GM12801 (cell line): ENCODE data around the gene SIN3A.

Source experiments
- CTCF ChIP-seq: IDR thresholded peaks from one replicate; pipeline ENCODE4 v1.5.1; 2011; ENCODE audit warnings: control low read depth; ENCODE audit not compliant: insufficient read length; ENCODE audit errors: extremely low read depth

SIN3A gene

GRCh38 chr15:75451674-75452363 is at the start of gene SIN3A:
TSS of gene SIN3A (minus strand) at chr15:75451690. CDS start at chr15:75430375, 21,315 bp downstream.
- no peak for TF ChIP-seq CTCF

GRCh38 chr15:75493732-75494131 is 42.2 kb upstream of the SIN3A start:
- TF ChIP-seq CTCF: no peak

GRCh38 chr15:75483961-75484360 is 32.5 kb upstream of the SIN3A start:
- no peak for TF ChIP-seq CTCF

GRCh38 chr15:75483106-75483505 is 31.6 kb upstream of the SIN3A start:
- TF ChIP-seq CTCF: no peak

GRCh38 chr15:75479670-75480069 is 28.2 kb upstream of the SIN3A start:
- TF ChIP-seq CTCF: no peak

- no peak for TF ChIP-seq CTCF
Observed at GRCh38 chr15:75468913-75469598, 17.6 kb upstream of the SIN3A start.

- no peak for TF ChIP-seq CTCF
Observed at GRCh38 chr15:75460646-75461045, 9.2 kb upstream of the SIN3A start.
